ENCODE results near the gene ZNF778.

ZNF778 gene

DNA sequence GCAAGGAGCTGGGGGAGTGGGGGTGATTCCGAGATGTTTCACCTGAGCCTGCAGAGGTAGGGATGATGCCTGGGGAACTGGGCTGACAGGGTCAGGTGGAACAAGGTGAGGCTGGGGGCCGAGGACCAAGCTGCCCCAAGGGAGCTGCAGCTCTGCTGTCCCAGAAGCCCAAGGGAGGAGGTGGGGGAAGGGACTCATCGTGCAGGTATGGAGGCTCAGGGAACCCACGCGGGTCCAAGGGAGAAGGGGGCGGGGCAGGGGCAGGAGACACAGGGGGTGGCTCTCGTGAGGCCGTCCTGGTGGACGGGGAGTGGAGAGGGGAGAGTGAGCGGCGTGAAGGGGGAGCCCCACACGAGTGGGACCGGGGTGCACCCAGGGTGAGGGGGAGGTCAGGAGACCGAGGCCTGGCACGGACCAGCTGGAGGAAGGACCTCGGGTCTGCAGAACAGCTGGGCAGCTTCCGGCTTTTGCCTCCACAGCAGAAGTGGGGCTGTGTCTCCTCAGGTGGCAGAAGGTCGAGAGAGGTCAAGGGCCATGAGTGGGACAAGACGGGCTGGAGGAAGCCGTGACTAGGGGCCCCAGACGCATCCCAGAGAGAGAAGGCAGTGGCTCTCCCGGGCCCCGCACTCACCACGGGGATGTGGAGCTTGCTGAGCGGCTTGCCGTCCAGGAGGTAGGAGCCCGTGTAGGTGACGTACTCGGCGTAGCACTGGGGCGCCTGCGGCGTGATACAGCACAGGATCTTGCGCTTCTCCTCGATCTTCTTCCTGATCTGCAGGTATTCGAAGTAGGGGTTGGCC, 61.1 kb downstream of the ZNF778 start:
- DNase-seq = no peak

DNA sequence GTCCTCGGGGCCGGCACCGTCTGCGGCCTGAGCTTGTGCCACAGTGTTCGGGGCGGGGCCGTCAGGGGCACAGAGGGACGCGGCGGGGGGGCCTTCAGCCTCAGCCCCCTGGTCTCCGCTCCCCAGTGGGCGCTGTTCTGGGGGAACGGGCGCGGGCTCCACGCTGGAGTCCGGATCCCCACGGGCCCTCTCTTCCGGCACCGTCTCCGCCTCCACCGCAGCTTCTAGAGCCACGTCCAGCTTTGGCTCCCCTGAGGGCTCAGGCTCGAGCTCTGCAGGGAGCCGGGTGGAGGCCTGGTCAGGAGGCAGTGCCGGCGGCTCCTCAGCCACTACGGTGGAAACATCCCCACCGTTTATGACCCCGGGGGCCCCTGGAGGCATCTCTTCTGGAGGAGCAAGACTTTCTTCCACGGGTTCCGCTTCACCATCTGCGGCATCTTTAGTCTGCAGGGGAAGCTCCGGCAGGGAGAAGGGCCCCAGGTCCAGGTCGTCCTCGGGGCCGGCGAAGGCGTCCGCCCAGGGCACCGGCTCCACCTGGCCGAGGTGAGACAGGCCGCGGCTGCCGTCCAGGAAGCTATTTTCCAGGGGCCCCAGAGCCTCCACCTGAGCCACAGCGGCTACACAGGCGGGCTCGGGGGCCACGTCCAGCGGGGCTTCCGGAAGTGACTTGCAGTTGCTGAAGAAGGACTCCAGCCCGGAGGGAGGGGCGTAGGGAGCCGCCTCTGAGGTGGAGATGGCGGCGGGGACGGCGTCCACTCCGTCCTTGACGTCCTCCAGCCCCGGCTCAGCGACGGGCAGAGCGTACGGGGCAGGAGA, 62.4 kb downstream of the ZNF778 start:
- no peak for DNase-seq

DNA sequence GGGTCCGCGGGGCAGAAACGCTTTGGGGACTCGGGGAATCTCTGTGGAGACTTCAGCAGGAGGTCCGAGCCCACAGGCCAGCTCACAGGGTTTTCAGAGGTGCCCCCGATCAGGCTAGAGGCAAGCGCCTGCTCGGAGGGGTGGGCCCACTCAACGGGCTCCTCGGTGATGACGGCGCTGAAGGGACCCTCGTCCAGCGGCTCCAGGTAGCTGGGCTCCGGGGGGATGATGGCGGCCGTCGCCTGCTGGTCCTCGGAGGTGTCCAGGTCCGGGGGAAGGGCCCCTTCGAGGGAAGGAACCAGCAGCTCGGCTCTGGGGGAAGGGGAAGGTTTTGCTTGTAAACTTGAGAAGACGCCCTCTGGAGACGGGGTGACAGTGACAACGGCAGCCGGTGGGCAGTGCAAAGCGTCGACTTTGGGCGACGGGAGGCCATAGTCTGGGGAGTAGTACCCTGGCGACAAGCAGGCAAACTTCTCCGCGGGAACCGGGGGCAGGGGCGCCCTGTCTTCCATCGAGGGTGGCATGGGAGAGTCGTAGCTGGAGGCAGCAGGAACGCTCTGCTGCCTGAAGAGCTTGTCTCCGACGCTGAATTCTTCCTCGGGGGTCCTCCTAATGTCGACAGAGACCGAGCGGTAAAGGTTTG, 63.2 kb downstream of the ZNF778 start:
- no peak for DNase-seq

DNA sequence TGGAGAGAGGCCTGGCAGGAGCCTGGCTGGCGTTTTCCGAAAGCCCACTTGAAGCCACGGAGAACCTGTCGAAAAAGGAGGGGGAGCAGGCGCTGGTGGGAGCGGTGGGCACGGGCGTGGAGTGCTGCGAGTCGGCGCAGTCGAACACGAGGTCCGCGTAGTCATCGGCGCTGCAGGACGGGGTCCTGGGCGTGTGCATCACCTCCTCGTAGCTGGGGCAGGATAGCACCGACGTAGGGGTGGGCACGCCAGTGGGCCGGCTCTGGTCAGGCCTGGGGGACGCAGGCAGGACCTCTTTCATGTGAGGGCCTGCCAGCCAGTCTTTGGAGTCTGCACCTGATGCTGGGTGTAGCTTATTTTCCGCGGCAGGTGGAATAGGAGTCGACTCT, 63.7 kb downstream of the ZNF778 start:
- DNase-seq = no peak

DNA sequence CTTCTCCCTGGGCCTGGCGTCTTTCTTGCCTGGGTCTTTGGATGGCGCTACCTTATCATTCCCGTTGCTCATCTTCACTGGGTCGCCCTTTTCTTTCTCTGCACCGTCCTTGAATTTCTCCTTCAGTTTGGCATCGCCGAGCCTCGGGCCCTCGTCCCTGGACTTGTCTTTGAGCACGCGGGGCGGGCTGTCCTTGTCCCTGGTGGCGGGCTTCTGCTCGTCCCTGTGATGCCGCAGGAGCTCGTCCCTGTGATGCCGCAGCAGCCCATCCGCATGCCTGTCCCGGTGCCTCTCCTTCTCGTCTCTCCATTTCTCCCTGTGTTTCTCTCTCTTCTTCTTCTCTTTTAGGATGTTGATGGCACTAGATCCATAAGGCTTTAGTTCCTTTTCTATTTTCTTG, 64.3 kb downstream of the ZNF778 start:
- no peak for DNase-seq

DNA sequence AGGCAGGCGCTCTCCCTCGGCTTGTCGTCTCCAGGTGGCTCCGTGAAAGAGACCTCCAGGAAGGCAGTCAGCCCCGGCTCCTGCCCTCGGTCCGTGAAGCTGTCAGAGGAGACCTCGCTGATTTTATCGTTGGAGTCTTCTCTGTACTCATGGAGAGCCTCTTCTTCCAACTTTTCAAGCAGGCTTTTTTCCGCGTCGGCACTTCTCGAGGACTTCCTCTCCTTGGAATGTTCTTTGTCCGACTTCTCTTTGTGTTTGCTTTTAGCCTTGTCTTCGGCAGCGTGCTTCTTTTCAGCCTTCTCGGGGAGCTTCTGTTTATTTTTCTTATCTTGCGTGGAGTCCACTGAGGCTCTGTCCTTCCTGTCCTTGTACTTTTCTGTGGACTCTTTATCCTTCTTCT, 65.0 kb downstream of the ZNF778 start:
- DNase-seq = no peak

DNA sequence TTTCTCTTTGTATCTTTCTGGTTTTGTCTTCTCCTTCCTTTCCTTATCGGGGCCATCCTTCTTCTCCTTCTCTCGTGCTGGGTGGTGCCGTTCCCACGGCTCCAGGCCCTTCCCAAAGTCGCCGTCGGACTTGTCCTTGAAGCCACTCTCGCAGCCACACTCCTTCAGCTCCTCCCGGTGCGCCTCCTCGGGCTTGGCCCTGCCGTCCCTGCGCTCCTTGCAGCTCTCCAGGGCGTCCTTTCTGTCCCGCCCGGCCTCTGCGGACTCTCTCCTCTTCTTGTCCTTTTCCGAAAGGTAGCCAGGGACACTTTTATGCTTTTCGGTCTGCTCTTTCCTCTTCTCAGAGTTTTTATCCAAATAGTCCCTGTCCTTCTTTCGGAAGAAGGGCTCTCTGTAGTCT, 65.9 kb downstream of the ZNF778 start:
- DNase-seq = no peak

DNA sequence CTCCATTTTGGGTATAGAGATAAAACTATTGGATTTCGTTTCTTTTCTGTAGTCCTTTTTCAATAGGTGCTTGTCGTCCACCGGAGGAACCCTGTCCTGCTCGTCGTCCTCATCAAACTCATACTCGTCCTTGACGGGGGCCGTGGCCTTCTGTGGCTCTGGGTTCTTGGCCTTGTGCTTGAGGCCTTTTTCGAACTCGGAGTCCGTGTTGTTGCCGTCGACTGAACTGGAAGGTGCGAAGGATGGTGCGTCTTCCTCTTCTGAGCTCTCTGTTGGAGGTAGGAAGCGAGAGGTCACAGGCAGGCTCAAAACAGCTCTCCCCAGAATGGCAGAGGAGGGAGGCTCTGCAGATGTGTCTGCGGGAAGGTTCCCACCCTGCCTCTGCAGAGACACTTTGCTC, 67.9 kb downstream of the ZNF778 start:
- no peak for DNase-seq

DNA sequence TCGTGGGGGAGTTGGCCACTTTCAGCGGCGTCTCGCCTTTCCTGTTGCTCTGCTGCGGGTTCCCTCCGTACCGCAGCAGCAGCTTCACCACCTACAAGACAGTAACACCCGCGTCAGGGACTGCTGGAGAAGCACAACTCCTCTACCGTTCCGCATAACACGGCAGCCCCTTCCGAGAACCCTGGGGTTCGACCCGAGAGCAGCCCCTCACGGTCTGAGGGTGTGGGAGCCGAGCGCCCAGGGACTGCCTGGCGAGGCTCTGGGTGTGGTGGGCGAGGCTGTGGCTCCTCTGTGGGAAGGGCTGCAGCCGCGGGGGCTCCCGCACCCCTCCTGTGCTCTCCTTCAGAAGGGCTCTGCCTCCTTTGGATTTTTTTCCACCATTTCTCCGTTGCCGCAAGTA, 68.6 kb downstream of the ZNF778 start:
- DNase-seq = no peak
